ENCODE results near the gene ZEB1.

DNA sequence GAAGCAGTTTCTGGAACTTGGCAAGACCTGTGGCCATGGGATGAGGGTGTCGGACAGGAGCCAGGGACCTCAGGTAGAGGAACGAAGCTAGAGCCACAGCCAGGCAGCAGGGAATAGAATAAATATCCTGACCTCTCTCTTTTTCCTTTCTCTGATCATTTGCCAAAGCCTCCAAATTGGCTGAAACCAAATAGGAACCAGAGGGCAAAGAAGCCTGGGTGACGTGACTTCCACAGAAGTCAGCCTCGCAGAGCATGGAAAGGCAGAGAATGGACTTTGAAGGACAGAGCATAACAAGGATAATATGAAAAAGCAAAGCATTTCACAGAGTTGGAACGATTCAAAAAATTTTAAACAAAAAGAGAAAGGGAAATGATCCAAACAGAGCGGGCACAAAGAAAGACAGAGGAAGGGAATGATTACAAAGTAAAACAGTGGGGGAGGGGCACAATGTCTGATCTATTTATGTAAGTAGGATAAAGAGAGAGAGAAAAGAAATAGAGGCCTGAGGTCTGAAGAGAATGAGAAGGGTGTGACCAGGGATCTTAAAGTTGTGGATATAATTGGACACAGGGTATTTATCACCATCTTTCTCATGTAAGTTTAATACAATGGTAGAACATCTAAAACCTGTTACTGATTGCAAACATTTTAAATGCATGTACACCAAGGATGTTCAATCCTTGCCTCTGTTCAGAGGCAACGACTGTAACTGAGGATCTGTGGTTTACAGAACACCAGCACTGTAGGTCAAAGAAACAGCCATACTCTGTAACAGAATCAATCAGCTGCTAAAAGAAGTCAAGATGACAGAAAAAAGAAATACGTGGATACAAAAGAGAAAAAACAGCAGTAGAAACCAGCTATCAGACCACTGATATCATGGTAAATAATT is 4.5 kb upstream of the ZEB1 start:
- no peak for TF ChIP-seq EZH2 (IDR thresholded peaks at IDR 0.05; ENCODE audit: low read length, missing control alignments)
- TF ChIP-seq, protein P1, sequence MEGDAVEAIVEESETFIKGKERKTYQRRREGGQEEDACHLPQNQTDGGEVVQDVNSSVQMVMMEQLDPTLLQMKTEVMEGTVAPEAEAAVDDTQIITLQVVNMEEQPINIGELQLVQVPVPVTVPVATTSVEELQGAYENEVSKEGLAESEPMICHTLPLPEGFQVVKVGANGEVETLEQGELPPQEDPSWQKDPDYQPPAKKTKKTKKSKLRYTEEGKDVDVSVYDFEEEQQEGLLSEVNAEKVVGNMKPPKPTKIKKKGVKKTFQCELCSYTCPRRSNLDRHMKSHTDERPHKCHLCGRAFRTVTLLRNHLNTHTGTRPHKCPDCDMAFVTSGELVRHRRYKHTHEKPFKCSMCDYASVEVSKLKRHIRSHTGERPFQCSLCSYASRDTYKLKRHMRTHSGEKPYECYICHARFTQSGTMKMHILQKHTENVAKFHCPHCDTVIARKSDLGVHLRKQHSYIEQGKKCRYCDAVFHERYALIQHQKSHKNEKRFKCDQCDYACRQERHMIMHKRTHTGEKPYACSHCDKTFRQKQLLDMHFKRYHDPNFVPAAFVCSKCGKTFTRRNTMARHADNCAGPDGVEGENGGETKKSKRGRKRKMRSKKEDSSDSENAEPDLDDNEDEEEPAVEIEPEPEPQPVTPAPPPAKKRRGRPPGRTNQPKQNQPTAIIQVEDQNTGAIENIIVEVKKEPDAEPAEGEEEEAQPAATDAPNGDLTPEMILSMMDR (conservative IDR thresholded peaks at IDR 0.05 in 1 of 2, IDR thresholded peaks at IDR 0.05 in 1 of 2; ENCODE audit: low read depth in 1 of 2, low read length in 2 of 2), result no peak

All from fibroblast of lung (primary cell).